Activated CD4-positive, alpha-beta T cell treated with anti-CD3 and anti-CD28 coated beads for 4 hours (primary cell): ENCODE results near the gene CRTAC1.

Source experiments
- DNase-seq, 2 donors: peaks; one replicate each; pipeline ENCODE4 v3.0.0-alpha.2; 2020

The CRTAC1 gene

DNA sequence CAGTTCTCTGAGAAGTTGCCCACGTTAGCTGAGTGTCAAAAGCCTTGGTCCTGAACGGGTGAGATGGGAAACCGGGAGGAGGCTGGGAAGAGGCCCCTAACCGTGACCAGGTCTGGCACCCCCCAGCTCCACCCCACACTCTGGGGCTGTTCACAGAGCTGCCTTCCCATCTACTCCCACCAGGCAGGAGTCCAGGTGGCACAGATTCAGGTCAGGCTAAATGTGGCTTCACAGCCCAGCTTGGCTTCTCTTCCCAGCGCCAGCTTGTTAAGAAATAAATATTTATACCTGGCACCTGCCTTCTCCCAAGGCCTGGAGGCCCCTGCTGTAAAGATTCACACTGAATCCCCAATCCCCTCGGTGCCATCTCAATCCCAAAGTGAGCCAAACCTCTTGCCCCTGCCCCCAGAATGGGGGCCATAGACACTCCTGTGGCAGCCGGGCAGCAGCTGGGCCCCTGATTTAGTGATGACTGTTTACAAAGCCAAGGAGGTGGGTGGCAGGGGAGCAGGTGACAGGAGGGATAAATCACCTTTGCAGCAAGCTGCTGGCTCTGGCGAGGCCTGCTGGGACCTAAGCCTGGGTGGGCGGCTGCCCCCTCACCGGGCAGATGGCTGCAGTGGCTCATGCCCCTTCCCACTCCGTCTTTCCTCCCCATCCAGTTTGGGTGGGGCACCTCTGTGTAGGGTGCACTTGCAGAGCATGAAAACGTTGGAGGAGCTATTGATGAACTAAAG lies 108.2 kb downstream of the CRTAC1 start:
- no peak for DNase-seq

DNA sequence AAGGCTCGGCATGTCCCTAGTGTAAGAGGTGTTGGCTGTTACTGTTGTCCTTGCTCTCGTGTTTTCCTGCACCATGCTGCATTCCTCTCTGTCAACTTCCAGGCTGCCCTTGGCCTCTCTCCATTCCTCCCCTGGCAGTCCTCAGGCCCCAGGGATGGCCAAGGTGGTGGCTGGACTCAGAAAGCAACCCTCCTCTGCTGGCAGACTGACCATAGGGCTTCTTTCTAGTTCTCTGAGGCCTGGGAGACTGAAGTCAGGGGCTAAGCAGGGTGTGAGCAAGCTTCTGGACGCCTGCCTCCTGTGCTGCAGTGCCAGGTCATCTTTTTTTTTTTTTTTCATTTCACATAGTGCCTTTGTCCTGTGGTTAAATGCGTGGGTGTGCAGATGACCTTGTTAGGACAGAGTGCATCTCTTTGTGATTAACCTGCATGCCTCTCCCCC lies 108.8 kb downstream of the CRTAC1 start:
- no peak for DNase-seq

DNA sequence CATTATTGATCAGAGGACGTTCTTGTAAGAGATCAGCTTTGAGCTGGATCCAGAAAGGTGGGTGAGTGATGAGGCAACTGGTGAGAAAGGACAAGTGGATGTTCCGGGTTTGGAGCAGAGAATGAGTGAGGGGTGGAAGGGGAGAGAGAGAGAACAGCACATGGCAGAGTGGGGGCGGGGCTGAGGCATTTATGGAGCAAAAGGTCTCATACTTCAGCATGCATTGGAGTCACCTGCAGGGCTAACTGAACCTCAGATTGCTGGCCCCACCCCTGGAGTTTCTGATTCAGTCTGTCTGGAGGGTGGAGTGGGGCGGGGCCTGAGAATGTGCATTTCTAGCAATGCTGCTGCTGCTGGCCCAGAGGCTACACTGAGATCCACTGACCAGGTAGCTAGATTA lies 109.6 kb downstream of the CRTAC1 start:
- DNase-seq = no peak

DNA sequence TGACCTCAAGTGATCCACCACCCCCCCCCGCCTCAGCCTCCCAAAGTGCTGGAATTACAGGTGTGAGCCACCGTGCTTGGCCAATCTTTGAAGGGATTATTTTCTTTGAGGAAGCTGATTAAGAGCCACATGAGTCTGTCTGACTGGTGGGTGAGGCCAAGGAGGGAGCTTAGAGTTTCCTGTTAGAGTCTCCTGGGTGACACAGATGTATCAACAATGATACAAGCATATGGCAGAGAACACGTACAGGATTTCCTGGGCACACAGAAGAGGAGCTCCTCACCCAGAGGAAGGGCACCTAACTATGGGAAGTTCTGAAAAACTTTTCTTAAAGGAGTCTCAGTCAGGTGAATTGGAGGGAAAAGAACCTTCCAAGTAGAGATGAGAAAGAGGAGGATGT lies 111.4 kb downstream of the CRTAC1 start:
- DNase-seq = no peak

DNA sequence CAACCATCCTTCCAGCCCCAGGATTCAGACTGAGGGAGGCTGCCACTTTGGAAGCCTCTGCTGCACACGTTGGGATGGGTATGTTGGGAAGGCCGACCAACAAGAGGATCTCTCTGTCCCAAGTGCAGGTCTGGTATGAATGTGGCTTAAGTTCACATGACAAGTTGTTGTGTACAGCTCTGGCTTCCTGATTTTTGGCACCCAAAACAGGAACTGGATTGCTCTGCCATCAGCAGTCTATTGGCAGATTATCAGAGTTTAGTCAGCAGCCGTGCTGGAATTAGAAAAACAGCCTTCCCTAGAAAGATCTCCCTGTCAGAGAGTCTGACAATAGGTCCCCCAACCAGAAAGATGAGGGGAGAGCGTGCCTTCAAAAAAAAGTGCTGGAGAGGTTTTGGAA lies 113.8 kb downstream of the CRTAC1 start:
- no peak for DNase-seq

DNA sequence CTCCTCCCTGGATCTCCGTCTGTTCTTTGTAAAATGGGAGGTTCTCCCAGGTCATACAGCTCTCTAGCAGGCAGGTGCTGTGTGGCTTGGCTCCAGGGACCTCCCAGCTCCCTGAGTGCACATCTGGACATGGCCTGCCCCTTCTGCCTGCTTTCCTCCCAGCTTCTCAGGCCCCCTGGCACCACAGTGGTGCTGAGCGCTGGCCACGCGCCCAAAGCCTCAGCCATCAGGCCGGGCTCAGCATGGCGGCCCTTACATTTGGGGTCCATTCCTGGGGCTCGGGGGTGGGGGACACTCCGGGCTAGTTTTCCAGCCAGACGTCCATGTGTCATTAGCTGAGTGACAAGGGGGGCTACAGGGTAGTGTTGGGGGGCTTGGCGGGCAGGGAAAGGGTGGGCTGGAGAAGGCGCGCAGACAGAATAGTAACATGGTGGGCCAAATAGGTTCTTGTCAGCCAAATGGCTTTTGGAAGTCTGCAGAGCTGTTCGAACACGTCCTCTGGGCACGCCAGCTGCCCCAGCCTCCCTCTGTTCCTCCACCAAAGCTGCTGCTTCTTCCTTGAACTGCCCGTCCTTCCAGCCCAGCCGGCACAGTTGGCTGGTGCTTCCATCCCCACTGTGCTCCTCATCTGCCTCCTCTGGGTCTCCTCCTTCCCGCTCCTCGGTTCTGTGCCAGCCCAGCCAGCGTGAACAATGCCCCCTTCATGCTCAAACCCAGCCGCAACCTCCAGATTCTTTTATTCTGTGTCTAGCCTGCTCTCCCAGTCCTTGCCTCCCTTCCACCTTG lies 114.9 kb downstream of the CRTAC1 start:
- no peak for DNase-seq

DNA sequence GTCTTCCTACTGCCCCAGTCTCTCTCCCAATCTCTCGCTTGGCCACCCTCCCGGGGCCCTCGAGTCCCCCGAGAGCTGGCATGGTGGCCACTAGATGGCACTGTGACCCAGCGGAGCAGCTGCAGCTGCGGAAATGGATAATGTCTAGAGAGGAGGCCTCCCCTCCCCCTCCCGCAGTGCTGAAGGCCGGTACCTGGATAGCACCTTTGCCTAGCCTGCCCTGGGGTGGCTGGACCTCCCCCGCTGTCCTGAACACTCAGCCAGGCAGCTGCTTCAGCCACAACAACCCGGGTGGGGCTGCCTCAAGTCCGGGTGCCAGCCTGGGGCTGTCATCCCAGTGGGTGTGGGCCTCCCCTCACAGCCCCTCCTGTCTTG lies 115.6 kb downstream of the CRTAC1 start:
- DNase-seq = peak; percentile 65 to 72

DNA sequence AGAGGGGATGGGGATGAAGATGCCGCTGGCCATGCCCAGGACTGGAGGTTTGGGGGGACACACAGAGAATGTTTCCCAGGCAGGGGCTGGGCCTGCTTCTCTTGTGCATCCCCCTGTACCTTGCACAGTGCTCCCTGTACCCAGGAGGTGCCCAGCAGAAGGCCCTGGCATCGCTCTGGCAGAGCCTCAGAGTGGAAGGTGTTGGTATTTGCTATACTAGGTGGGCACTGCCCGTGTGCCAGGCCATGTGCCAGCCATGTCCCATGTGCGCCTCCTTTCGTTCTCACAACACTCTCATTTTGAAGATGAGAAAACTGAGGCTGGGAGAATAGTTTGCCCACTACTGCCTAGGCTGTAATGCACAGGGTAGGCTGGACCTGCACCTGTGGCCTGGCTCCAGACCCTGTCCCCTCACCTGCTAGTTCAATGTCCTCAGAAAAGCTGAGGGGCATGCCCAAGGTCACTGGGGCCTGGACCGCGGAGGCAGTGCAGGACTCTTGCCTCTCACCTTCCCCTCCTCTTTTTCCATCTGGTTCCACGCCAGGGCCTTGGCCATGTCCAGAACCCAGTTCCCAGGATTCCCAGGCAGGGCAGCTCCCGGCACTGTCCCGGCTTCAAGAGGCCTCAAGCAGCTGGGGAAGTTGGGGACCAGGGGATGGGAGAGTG lies 116.1 kb downstream of the CRTAC1 start:
- DNase-seq = no peak

DNA sequence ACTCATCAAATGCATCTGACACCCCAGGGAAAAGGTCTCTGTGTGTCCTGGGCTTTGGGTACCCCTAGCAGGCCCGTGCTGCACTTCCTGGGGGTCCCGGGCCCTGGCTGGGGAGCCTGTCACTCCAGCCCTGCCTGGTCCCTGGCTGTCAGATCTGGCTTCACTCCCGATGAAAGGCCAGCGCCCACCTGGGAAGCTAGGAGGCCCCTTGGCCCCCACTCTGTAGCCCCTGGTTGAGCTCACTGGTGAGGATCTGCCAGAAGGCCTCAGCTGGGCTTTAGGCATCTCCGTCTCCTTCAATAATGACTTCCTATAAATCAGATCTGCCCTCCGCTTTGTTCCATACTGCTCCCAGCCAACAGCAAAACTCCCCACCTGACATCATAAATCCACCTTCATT lies 116.8 kb downstream of the CRTAC1 start:
- no peak for DNase-seq

DNA sequence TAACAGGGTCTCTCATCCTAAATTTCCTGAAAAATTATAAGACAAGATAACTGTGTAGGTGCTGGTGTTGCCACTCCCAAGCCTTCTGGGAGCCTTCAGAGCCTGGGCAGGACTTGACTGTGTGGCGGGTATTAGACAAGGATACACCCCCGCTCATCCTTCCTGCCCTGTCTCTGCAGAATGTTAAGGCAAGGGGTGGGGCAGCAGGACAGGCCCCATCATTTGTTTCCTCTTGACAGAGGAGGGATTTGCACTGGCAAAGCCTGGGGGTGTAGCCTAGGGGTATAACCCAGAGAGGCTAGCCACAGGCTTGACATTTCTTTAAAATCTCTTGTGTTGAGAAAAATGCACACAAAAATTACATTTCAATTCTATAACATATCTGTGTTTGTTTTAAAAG lies 117.2 kb downstream of the CRTAC1 start:
- no peak for DNase-seq

DNA sequence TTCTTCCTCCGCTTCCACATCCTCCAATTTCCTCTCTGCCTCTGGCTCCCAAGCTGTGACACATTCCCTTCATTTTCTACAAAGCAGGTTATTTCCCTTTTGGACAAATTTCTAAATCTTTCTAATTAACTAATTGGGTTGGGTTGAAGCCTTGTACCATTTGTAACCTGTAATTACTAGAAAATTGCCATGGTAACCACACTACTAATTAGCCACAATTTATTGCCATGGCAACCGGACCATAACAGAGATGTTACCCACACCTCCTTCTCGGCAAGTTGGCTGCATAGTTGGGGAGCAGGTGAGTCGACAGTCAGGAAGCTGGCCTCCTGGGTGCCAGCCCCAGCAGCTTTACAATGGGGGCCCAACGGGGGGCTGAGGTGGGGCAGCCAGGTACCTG lies 119.2 kb downstream of the CRTAC1 start:
- DNase-seq = no peak

DNA sequence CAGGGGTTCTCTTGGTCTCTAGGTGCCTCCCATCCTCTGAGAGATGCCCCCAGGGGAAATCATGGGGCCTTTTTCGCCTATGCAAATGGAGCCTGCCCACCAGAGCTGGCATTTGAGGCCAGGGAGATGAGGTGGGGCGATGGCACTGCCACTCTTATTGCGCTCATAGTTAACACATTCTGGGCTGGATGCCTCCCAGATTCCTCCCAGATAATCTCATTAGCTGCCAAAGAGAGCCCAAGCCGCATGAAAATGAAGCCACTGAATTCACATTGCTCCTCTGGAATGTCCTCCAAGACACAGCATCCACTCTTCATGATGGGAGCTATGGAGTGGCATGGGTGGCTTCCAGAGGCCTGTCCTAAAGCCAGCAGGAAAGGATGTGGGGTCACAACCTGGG lies 119.8 kb downstream of the CRTAC1 start:
- no peak for DNase-seq

DNA sequence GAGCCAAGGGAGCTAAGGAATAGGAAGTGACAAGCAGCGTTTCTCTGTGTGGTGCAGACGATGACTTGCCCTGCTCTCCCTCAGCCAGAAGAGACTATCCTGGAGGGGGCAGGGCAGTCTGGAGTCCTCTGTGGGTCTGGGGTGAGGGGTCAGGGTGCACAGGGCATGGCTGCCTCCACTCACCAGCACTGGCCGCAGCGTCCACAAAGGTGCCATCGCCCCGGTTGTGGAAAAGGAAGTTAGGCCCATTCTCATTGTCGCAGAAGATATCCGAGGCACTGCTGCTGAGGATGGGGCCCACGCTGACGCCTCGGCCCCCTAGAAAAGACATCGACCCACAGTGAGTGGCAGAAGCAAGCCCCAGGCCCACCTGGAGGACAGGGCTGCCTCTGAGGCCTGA lies 122.6 kb downstream of the CRTAC1 start:
- DNase-seq = no peak

DNA sequence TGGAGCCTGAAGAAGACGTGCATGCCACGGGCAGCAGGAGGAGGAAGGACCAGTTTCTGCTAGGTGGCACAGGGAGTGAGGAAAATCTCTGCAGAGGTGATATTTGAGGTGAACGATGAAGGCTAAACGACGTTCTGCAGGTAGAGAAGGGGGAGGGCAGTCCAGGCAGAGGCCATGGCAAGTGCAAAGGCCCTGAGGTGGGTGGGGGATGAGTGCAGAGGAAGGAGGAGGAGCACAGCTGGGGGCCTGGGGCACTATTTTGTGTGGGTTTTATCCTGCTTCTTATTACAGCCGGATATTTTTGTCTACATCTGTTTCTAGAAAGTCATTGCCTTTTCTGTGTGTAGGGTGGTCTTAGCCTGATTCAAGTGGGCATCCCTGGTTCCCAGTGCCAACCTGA lies 123.2 kb downstream of the CRTAC1 start:
- no peak for DNase-seq

DNA sequence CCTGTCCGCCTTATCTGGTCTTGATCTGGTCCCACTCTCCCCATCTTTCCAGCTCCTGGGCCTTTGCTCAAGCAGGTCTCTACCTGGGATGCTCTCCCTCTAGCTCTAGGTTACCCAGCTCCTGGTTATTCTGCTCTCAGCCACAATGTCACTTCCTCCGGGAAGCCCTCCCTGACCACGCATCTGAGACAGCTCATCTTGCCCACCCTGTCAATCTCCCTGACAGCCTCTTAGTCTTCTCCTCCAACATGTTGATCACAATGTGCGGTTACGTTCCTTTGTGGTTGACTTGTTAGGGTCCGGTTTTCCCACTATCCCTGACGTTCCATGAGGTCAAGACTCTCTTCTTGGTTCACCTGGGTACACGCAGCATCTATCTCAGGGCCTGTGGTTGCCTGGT lies 125.1 kb downstream of the CRTAC1 start:
- no peak for DNase-seq

DNA sequence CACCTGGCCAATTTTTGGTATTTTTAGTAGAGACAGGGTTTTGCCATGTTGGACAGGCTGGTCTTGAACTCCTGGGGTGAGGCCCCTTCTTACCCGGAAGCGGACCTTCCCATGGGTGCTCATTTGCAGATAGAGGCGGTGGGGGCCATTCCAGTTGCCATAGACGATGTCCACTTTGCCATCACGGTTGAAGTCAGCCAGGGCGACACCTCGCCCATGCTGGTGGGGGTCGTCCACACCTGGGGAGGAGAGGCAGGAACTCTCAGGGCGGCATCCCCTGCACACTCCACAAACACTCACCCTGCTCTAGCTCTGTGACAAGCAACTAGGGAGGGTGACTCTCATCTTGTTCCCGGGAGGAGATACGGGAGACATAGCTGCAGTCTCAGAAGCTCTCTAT lies 125.8 kb downstream of the CRTAC1 start:
- no peak for DNase-seq

DNA sequence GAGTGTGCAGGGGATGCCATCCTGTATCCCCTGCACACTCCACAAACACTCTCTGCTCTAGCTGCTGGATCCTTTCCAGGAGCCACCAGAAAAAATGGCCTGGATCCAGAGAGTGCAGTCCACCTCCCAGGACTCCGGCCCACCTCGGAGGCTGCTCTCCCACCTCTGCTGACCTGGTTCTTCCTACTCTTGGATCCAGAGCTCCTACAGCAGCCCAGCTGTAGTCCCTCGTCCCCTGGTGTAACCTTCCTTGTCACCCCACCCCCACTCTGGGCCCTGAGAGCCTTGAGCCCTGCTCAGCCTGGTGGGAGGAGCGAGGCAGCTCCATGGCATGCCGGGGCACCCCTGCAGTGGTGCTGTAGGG lies 126.4 kb downstream of the CRTAC1 start:
- no peak for DNase-seq

DNA sequence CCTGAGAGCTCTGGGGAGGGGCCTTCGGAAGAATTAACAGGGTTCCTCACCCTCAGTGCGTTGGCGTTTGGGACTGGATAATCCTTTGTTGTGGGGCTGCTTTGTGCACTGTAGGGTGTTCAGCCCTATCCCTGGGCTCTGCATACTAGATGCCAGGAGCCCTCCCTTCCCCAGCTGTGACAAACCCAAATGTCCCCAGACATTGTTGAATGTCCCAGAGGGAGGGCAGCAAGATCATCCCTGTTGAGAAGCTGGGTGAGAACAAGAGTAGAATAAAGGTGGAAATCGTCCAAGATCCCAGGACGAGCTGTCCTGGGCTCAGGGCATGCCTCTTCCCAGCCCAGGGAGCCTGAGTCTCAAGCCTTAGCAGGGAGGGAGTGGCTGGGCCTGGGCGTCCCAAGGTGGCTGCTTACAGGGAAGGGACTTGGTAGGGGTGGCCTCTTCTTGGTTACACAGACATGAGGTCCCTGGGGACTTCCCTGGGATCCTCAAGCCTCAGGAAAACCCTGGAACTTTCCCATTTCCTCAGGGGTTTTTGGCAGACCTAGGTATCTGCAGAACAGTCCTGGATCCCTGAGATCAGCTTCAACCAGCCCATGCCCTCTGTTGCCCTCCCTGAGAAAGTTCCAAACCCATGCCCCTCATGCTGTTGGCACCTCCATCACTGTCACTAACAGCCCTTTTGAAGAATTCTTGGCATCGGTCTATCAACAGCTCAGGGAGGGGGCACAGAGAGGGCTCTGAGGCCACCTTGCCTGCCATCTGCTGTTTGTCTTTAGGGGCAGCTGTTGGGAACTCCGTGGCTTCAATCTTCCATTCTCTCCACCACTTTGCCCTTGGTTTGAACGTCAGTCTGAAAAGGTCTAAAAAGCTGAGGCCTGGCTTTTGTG lies 127.0 kb downstream of the CRTAC1 start:
- no peak for DNase-seq

DNA sequence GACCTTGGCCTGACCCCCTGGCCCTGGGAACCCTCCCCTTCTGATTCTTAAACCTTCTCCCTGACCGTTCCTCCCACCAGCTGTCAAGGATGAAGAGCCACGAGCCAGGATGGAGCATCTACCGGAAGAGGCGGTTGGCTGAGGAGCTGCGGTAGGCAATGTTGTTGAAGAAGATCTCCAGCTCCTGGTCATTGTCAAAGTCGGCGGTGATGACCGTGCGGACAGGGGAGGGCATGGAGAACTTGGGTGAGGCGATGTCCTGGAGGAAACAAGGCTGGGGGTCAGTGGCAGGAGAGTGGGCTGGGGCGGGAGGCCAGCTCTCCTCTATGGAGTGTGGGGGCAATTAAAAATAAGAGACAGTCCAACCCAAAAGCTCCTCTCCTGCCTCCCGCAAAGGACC lies 129.0 kb downstream of the CRTAC1 start:
- DNase-seq = no peak

DNA sequence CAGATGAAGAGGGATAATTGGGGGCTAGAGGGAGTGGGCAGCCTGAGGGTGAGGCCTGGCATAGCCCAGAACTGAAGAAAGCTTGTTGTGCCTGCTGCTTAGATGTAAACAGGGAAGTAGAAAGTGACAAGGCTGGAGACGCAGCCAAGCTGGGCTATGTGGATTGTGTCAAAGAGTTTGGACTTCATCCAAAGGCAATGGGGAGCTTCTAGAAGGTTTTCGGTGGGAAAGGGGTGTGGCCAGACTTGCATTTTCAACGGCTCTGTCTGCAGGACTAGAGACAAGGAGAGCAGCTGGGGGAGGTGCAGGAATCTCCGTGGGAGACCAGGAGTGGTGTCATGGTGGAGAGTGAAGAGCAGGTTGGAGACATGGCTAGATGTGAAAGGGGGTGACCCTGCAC lies 132.0 kb downstream of the CRTAC1 start:
- no peak for DNase-seq

DNA sequence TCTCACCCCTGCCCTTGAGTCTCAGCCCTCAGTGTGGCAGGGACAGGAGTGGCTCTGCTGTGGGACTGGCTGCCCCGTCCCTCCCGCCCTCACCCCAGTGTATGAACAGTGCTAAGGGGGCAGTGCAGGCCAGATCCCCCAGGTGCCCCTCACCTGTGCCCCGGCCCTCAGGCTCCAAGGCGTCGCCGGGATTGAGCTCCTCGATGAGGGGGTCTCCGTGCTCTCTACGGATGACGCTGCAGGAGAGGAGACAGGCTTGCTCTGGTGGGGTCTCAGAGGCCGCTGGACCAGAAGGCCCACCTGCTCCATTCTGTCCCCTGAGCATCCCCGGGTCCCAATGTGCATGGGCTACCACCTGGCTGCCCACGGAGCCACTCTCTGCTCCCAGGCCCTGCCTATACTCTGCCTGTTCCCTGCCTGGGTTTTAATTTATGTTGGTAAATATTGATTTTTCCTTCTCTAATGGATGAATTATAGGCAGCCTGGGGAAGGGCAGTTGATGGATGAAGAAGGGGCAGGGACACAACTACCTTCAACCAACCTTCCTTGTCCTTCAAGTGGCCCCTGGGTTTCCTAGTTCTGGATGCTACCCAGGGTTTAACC lies 133.6 kb downstream of the CRTAC1 start:
- DNase-seq = no peak

DNA sequence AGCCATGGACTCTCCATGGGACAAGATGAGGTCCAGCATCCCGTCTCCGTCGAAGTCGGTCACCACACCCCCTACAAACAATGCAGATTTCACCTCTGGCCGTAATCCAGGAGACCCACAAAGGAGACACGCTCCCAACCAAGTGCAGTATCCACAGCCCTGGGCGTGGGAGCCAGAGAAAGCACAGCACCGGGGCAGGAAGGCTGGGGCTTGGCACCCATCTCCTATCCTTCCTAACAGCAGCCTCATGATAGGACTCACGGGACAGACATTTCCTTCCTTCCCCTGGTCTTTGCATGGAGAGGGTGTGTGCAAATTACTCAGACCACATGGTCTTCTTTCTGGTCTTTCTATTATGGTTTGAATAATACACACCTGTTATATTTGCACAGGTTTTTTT lies 134.5 kb downstream of the CRTAC1 start:
- DNase-seq = no peak

DNA sequence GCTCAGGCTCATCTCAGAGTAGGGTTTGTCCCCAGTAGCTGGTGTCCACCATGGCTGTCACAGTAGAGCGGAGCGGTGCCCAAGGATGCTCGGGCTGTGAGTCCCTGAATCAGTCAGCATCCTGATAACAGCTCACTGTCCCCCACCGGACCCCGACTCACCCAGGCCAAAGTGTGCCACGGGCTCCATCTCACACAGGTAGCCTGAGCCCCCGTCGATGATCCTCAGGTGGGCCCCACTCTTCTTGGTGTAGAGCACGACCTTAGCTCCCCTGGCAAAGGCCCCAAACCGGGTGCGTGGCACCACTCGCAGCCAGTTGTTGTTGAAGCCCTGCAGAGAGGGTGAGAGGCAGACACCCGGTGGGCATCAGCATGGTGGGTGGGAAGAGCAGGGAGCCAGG lies 135.3 kb downstream of the CRTAC1 start:
- no peak for DNase-seq
